ENCODE results near the gene UBL4B. TPM values are rescaled to one million over a fixed set of nuclear protein-coding genes. Genes with fewer than 3 reads are reported as not detected.
A peak's percentile ranks its signal among the peaks of the same experiment; 100 is the strongest.

Gene UBL4B
- total and polyA plus RNA-seq, 8 donors, result not detected

- no peak for FAIRE-seq
- DNase-seq, result peak in 2 of 6 donors; percentile 12 to 25
- H3K27me3 ChIP-seq, result no peaks in the 10 kb centered on the region
- no peak for TF ChIP-seq CTCF (IDR thresholded peaks at IDR 0.05)
- H3K4me3 ChIP-seq, result no peak overlapping the region
- no peaks in the 10 kb centered on the region for H3K4me1 ChIP-seq
- intact Hi-C loops (cut with DNase I), result no loop called here
- H3K36me3 ChIP-seq, result no peaks in the 10 kb centered on the region
- ATAC-seq, result peak in 1 of 4 donors; percentile 48
- no peaks in the 10 kb centered on the region for H3K9me3 ChIP-seq
- no peak overlapping the region for H3K27ac ChIP-seq
- 33 to 47% methylated on average over 9 of the region's 9 CpGs for WGBS, 2 donors
Measured at GRCh38 chr1:110112656-110113055, 413 bp downstream of the UBL4B start.

GRCh38 chr1:110113551-110113950, 1.3 kb downstream of the UBL4B start:
- 66 to 74% methylated on average over 5 of the region's 5 CpGs for WGBS, 2 donors
- Histone ChIP-seq H3K36me3 (no peaks in the 10 kb centered on the region), H3K27ac (no peak overlapping the region), H3K4me1 (no peaks in the 10 kb centered on the region), H3K4me3 (no peak overlapping the region), H3K27me3 (no peaks in the 10 kb centered on the region), H3K9me3 (no peaks in the 10 kb centered on the region)
- DNase-seq, result no peak
- no peak for FAIRE-seq
- TF ChIP-seq CTCF (IDR thresholded peaks at IDR 0.05), result no peak
- intact Hi-C loops (cut with DNase I), result no loop called here
- ATAC-seq, result no peak

GRCh38 chr1:110114173-110114572, 1.9 kb downstream of the UBL4B start:
- DNase-seq, result no peak
- intact Hi-C loops (cut with DNase I), result no loop called here
- no peaks in the 10 kb centered on the region for H3K9me3 ChIP-seq

GRCh38 chr1:110114784-110115183, 2.5 kb downstream of the UBL4B start:
- H3K36me3 ChIP-seq, result no peaks in the 10 kb centered on the region
- intact Hi-C loops (cut with DNase I), result no loop called here
- FAIRE-seq (no peak), DNase-seq (no peak), ATAC-seq (no peak)
- no peak for TF ChIP-seq CTCF (IDR thresholded peaks at IDR 0.05)
- H3K27me3 ChIP-seq, result no peaks in the 10 kb centered on the region
- WGBS, 2 donors, result 46 to 62% methylated on average over 5 of the region's 5 CpGs
- no peaks in the 10 kb centered on the region for H3K9me3 ChIP-seq
- no peak overlapping the region for H3K27ac ChIP-seq
- H3K4me1 ChIP-seq, result no peaks in the 10 kb centered on the region
- H3K4me3 ChIP-seq, result no peak overlapping the region

More at GRCh38 chr1:110114173-110114572, 1.9 kb downstream of the UBL4B start:
- TF ChIP-seq CTCF (IDR thresholded peaks at IDR 0.05), result no peak
- Histone ChIP-seq H3K27ac (no peak overlapping the region), H3K27me3 (no peaks in the 10 kb centered on the region), H3K4me3 (no peak overlapping the region), H3K4me1 (no peaks in the 10 kb centered on the region), H3K36me3 (no peaks in the 10 kb centered on the region)
- ATAC-seq (no peak), FAIRE-seq (no peak)
- WGBS, 2 donors, result 80 to 86% methylated on average over 5 of the region's 5 CpGs

- 46 to 48% methylated on average over 7 of the region's 7 CpGs for WGBS, 2 donors
- no peak for DNase-seq
- FAIRE-seq, result no peak
Measured at GRCh38 chr1:110118636-110119396, 6.6 kb downstream of the UBL4B start.

More at GRCh38 chr1:110118636-110119396, 6.6 kb downstream of the UBL4B start:
- Histone ChIP-seq H3K4me1 (no peaks in the 10 kb centered on the region), H3K36me3 (no peaks in the 10 kb centered on the region), H3K4me3 (no peak overlapping the region), H3K27me3 (no peaks in the 10 kb centered on the region), H3K27ac (no peak overlapping the region), H3K9me3 (no peaks in the 10 kb centered on the region)
- no peak for TF ChIP-seq CTCF (IDR thresholded peaks at IDR 0.05)
- intact Hi-C loops (cut with DNase I), result no loop called here
- peak in 2 of 4 donors; percentile 31 to 37 for ATAC-seq

Measured in pancreas (tissue), 10 donors.